HG02588 (cell line): ENCODE results near the gene MATN1.

ENCODE experiments used
- ATAC-seq: cut with Tn5 transposase; IDR thresholded peaks from one replicate; pipeline ENCODE4 v1.9.1; 2021; ENCODE audit warnings: mild to moderate bottlenecking, moderate library complexity; ENCODE audit not compliant: unreplicated experiment

The MATN1 gene

DNA sequence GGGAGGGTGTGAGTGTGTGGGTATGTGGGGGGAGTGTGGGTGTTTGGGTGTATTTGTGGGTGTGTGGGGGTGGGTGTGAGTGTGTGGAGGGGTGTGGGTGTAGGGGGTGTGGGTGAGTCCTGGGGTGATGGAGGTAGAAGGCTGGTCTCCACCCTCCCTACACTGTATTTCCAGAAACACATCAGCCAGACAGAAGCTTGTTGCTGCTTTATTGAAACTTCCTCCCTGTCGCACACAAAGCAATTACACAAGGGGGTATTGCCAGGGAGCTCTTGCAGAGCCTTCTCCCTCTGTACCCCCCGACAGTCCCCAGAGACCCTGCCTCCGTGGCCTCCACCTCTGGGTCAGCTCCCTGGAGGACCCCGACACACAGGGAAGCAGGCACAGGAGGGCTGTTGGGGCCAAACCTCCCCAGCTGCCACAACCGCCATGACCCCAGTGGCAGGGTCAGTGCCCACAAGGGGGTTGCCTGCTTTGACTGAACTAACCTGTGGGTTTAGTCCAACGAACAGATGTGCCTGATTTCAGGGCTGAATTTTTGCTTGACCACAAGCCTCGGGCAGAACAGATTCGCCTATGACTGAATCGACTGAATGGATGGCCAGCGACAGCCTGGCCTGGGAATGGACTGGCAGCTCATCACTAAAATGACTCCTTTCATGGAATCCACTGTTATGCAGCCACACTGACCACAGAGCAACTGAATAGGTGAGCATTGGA lies 9.1 kb upstream of the MATN1 start:
- peak; percentile 41 for ATAC-seq

DNA sequence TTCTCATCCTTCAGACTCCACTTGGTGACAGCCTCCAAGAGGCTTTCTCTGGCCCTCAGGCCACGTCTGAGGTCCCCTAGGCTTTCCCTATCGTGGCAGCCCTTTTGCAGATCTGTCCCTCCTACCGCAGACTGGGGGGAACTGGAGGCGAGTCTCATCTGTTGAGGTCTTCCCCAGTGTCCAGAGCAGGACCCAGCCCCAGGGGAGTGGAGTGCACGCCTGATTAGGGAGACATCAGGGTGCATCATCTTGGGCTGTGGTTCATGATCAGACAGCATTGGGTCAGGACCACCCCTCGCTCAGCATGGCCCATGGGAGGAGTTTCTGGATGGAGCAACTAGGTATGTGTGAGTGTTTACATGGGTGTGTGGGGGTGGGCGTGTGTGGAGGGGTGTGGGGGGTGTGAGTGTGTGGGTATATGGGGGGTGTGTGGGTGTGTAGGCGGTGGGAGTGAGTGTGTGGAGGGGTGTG lies 8.5 kb upstream of the MATN1 start:
- ATAC-seq, result no peak

DNA sequence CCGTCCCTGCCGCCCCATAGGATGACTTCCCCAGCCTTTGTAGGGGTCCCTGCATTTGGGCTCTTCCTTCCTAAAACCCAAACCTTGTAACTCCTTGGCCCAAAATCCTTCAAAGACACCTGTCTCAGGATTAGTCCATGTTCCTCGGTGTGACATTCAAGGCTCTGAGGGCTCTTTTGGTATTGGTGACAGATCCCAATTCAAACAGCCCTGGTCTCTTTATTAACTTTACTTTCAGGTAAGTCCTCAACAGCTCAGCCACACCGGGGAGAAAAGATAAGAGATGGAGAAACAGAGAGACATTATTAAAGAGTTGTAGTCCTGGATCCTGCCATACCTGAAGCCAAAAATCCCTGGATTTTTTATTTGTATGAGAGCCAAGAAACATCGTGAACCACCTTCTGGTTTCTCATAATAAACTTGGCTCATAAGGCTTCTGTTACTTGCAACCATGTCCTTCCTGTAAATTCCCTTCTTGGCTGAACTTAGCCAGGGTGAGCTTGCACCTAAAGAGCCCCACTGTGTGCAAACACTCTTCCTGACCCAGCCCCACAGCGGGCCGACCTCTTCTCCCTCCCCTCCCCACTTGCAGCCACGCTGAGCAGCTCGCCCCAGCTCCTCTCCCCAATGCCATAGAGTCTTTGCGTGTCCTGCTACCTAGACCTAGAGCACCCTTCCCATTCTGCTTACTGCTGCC lies 7.9 kb upstream of the MATN1 start:
- ATAC-seq, result no peak

DNA sequence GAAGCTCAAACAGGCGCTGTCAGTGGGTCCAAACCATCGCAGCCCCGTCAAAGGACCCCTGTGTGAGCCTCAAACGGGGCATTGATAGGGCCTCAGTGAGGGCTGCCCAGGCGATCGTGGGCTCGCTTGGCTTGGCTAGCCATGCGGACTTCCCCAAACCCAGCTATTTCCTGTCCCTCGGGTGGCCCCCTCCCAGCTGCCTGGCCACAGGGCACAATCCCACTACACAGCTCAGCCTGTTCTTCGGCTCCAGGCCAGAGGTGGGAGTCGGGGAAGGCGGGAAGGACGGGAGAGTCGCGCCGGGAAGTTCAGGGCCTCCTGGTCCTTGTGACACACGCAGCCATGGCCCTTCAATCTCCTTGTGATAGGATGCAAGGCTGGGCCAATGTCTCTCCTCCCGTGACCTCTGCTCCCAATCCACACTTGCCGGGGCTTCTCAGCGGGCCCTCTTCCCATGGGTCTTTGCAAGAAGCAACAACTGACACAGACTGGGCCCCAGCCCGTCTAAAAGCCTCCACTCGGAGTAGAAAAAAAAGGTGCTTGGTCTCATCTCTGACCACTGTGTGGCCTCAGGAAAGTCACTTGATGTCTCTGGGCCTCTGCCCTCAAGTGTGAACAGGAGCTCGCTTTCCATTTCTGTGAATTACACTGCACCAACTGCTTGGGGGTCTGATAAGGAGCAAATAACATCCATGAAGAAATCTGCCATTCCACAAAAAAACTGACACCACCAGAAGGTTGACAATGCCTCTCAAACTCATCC lies 7.1 kb upstream of the MATN1 start:
- no peak for ATAC-seq

DNA sequence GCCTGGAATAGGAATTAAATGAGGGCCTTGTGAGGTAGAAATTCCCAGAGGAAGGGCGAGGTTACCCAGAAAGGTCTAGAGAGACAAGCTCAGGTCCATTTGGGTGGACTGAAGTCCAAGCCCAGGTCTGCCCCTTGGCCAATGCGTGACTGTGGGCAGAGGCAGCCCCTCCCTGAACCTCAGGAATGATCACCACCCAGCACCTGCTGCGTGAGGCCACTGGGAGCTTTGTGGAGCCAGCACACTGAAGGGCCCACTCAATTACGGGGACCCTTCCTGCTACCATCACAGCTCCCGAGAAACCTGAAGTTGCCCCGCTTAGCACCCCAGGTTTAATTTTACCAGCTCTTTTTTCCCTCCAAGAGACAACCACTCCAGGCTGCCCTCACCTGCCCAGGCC lies 6.5 kb upstream of the MATN1 start:
- ATAC-seq, result no peak

DNA sequence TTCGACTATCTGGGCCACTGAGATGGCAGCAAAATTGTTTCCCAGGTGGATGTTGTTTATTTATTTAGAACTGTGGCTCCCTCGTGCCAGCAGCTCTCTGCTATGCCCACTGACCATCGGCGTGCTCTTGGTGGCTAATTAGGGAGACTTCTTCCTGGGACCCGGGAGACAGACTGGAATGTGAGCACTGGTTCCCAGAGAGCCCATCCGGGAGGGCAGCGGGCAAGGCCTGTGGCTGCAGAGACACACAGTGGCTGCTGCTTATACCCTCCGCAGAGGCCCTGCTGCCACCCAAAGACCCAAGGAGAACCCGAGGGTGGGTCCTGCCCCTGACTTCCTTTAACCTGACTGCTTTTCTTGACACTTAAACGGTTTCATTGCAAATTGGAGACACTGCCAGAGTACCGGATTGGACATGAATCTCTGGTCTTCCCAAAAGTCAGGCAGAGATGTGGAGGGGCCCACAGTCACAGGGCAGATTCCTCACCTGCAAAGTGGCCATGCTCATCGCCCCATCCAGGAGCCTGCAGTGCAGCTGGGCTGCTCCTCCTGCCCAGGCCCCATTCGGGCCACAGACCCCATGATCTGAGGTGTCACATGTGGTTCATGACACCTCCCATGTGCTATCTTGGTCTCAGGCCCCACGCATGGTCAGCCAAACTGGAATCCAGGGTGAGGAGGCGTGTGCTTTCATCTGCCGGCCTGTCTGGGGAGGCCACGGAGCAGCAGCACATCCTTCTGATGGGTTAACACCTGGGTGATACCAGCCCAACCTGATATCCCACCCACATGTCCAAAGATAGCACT lies 5.7 kb upstream of the MATN1 start:
- no peak for ATAC-seq

DNA sequence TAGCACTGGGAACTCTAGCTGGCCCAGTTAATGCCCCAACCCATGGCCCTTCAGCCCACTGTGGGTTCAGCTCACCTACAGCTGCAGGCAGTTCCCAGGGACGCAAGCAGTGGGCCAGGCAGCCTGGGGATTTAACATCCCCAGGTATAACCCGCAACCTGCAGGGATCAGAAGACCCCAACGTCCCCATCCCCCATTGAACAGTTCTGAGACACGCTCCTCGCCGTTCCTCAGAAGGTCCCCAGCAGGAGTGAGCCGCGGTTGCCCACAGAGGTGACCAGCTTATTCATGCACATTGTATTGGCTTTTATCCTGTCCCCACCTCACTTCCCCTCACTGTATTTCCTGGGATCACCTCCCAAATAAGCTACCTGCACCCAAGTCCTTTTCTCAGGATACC lies 5.0 kb upstream of the MATN1 start:
- ATAC-seq, result no peak

DNA sequence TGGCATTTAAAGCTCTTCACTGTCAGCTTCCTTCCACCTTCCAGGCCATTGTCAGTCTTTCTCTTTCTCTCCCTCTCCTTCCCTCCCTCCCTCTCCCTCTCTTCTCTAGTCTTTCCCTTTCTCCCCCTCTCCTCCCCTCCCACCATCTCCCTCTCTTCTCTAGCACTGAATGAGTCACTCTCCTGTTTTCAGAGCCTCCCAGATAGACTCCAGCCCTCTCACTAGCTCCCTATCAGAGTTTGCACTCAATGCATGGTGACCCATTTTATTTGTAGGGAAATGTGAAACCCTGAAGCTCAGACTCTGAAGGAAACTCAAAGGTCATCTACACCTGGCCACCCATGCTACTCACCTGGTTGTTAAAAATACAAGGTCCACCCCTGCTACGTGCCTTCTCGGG lies 4.4 kb upstream of the MATN1 start:
- ATAC-seq, result no peak

DNA sequence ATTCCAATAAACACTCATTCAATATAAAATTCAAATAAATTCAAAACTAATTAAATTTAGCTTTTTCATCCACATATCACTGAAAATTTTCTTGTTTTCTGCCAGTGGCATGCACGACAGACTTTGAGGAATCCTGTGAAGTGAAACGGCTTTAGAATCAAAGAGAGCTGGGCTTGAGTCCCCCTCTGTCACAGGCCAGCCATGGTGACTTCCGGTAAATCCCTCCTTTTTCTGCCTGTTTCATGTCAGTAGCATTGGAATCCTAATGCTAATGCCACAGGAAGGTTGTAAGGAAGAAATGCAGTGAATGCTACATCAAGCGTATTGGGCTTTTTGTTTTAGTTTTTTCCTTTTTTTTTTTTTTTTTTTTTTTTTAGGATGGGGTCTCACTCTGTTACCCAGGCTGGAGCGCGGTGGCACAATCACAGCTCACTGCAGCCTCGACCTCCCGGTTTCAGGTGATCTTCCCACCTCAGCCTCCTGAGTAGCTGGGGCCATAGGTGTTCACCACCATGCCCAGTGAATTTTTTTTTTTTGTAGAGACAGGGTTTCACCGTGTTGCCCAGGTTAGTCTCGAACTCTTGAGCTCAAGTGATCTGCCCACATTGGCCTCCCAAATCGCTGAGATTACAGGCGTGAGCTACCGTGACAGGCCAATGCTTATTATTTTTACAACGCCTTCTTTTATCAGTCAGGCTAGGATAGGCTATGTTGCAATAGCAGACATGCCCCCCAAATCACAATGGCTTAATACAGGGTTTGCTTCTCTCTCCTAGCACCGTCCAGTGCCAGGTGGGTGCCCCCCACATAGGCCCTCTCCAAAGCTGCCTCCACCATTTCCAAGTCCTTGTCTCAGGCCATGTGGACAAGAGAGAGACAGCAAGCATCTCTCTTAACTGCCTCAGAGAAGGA lies 3.6 kb upstream of the MATN1 start:
- ATAC-seq, result no peak

DNA sequence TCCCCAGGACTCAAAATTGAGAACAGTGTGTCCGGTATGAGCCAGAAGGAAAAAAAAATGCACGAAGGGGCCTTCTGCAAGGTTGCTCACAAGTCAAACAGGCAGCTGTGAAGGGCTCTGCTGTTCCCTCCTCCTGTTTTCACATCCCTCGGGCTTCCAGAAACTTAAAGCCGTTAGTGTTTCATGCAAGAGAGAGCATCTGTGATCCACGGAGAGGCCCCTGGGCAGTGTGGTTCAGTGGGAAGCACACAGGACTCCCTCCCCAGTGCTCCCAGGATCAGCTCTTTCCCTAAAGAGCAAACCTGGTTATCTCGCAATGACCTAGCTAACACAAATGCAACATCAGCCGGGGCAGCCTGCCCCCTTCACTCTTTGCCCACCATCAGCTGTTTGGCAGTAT lies 2.9 kb upstream of the MATN1 start:
- ATAC-seq, result no peak

DNA sequence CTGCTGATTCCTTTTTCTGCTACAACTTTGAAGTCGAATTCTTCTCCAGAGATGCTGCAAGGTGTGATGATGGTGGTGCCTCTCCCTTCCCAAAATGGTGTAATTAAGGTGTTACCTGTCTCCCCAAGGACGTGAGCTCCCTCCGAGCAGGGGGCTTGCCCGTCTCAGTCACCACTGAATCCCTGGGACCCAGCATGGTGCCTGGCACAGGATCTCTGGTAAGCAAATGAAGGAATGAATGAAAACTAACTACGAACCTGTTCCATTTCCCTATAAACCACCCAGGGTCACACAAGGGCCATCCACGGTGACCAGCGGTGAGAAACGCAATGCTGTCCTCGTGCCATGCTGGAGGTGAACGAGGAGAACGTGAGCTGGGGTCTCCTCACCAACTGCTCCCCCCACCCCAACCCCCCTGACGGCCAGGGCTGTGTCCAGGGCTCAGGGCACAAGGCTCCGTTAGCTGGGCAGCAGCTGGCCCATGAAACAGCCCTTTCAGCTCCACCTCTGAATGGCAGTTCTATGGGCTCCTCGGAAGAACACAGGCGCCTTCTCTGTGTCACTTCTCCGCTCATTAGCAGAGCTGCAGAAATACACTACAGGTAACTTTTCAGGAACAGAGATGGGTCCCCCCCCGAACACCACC lies 2.2 kb upstream of the MATN1 start:
- ATAC-seq, result no peak

DNA sequence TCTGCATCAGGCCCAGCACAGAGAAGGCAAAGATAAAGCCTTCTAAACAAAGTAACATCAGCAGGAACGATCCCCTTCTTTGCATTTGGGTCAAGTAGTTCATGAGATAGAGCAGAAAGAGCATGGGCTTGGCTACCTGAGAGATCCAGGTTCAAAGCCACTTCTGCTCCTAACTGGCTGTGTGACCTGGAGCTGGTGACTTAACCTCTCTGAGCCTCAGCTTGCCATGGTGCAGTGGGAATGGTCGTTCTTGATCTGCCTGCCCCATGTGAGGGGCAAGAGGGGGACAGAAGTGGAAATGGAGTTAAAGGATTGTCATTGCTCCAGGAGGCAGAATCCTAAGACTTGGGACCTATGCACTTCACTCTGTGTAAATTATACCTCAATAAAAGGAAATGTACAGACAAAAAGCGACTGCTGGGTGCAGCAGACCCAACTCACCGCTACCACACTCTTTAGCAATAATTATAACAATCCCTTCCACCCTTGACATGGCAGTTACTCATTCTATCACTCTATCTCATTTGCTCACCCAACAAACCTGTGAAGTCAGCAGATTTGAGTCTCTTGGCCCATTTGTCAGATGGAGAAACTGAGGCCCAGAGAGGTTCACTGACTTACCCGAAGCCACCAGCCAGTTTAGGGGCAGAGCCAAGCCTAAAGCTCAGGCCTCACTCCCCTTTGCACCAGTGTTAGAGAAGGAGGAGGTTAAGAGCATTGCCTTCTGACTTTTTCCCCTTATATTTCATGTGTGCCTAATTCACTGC lies 1.5 kb upstream of the MATN1 start:
- no peak for ATAC-seq

DNA sequence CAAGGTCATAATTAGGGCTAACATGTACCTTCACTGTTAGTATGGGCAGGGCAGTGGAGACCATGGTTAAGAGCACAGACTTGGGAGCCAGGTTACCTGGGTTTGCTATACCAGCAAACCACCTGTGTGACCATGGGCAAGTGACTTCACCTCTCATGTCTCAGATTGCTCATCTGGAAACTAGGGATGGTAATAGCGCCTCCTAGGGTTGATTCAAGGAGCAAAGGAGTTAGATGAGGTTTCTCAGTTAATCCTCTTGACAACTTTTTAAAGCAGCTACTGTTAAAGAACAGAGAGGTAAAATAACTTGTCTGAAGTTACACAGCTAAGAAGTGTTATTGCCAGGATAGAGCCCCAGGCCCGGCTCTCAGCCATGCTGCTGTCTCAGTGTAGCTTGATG lies 790 bp upstream of the MATN1 start:
- no peak for ATAC-seq

DNA sequence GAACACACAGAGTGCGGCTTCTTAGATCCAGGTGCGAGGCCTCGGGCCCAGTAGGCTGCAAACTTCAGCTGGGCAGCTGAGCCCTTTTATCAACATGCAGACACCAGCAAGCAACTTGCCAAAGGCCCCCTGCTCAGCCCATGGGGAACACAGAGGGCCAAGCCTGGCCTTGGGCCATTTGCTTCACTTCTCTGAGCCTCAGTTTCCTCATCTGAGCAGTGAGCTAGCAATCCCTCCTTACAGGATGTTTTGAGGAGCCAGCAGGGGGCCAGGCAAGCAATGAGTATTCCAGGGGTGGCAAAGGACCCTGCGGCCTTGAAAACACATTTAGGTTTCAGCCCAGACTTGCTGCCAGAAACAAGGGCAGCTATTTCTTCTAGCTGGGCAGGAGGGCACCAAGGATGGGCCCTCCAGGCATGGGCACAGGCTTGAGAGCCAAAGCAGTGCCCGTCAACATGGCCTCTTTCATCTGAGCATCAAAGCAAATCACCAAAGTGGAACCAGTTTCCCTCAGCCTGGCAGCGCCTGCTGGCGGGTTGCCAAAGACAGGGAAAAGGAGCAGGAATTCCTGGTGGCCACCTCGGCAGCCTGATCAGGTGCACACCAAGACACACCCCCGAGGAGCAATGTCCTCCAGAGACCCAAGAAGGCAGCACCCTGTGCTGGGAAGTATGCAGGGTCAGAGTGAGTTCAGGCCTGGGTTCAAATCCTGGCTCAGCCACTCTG lies 1.4 kb downstream of the MATN1 start:
- no peak for ATAC-seq

DNA sequence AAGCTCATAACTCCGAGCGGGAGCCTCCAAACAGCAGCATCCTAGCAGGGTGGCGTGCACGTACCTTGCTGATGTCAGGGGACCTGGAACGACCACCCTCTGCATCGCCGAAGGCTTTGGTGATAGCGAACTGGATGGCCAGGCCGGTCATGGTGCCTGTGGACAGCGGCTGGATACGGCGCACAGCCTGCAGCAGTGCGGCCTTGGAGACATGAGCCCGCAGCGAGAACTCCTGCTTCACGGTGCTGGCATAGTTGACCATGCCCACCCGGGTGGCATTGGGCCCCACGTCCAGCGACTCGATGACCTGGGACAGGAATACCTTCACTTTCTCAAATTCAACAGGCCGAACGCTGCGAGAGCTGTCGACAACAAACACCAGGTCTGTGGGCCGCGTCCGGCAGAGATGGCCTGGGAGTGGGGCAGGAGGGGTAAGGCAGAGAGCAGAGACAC lies 2.0 kb downstream of the MATN1 start:
- no peak for ATAC-seq

DNA sequence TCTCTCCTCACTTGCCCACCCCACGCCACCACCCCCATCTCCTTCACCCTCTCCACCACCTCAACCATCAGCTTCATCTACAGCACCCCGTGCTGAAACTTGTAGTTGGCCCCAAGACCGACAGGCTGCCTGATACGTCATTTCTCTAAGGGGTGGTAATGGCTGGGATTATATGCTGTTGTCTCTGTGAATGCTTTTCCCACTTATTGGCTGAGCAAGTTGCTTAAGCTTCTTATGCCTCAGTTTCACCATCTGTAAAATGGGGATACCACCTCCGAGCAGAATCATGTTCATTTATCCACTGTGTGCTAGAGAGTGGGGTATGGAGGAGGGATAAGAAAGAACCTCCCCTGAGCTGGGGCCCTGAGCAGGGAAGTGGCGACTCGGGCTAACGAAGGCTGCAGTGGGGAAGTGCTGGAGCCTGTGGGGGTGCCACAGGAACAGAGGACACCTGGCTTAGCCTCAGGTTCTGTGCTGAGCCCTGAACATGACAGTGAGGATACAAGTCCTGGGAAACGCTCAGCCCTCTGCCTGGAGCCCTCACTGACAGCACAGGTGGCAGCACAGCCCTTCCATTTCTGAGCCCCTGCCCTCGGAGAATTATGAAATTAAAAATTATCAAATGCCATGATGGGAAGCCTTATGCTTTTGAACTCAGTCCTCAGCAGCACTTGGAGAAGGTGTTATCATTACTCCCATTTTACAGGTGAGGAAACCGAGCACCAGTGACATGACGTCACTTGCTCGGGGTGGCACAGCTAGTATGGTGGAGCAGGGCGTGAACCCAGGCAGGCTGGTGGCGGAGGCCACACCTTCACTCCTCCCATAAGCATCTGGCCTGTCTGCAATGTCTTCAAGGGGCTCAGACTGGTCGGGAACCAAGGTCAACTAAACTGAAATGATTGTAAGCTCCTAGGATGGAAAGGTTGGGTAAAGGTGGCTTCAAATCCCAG lies 2.8 kb downstream of the MATN1 start:
- no peak for ATAC-seq
